HG02610 (cell line): ENCODE measurements around the gene PIM3.

Experiments used
- ATAC-seq: cut with Tn5 transposase; IDR thresholded peaks from one replicate; pipeline ENCODE4 v1.9.1; 2021; ENCODE audit warnings: mild to moderate bottlenecking, moderate library complexity; ENCODE audit not compliant: unreplicated experiment

PIM3 gene

GRCh38 chr22:49966041-49966773, 5.6 kb downstream of the PIM3 start:
- no peak for ATAC-seq

- no peak for ATAC-seq
Measured at GRCh38 chr22:49966774-49967705, 6.5 kb downstream of the PIM3 start.

GRCh38 chr22:49967706-49968208, 7.2 kb downstream of the PIM3 start:
- ATAC-seq: no peak

- no peak for ATAC-seq
Measured at GRCh38 chr22:49968313-49968830, 7.8 kb downstream of the PIM3 start.

GRCh38 chr22:49968831-49969661, 8.5 kb downstream of the PIM3 start:
- no peak for ATAC-seq

- ATAC-seq: no peak
Measured at GRCh38 chr22:49969751-49970527, 9.4 kb downstream of the PIM3 start.

GRCh38 chr22:49970528-49971231, 10.1 kb downstream of the PIM3 start:
- ATAC-seq: peak; percentile 63

- ATAC-seq: peak; percentile 16
Measured at GRCh38 chr22:49971232-49972162, 10.9 kb downstream of the PIM3 start.

- no peak for ATAC-seq
Measured at GRCh38 chr22:49972163-49973017, 11.8 kb downstream of the PIM3 start.

GRCh38 chr22:49973018-49973961, 12.7 kb downstream of the PIM3 start:
- no peak for ATAC-seq

- ATAC-seq: no peak
Measured at GRCh38 chr22:49975543-49976389, 15.2 kb downstream of the PIM3 start.

GRCh38 chr22:49976439-49977175, 16.0 kb downstream of the PIM3 start:
- ATAC-seq: no peak

- ATAC-seq: no peak
Measured at GRCh38 chr22:49977578-49977977, 17.0 kb downstream of the PIM3 start.

- ATAC-seq: no peak
Measured at GRCh38 chr22:49979587-49980264, 19.2 kb downstream of the PIM3 start.
